IPS-15b (cell line): ENCODE results near the gene OR3A2.
"Not testable (repeated sequence)": the region's sequence is repeated elsewhere in the genome, so short reads cannot be mapped to it uniquely, and the experiment has no call there.

Experiments
- H3K27me3 ChIP-seq: one replicate; pipeline ENCODE4 v1.6.1; 2013; ENCODE audit warnings: low read length; ENCODE audit not compliant: control insufficient read depth, insufficient read depth
- H3K36me3 ChIP-seq: one replicate; pipeline ENCODE4 v1.6.1; 2013; ENCODE audit warnings: low read length; ENCODE audit not compliant: control insufficient read depth, insufficient read depth
- H3K4me1 ChIP-seq: one replicate; pipeline ENCODE4 v1.6.1; 2013; ENCODE audit warnings: mild to moderate bottlenecking, low read length; ENCODE audit not compliant: control insufficient read depth, insufficient read depth
- H3K4me3 ChIP-seq: one replicate; pipeline ENCODE4 v1.5.1; 2013; ENCODE audit warnings: low read depth, low read length
- H3K9ac ChIP-seq: one replicate; pipeline ENCODE4 v1.6.1; 2013; ENCODE audit warnings: low read depth, mild to moderate bottlenecking, low read length
- H3K9me3 ChIP-seq: one replicate; pipeline ENCODE4 v1.6.1; 2013; ENCODE audit warnings: mild to moderate bottlenecking, low read length; ENCODE audit not compliant: control insufficient read depth, insufficient read depth

OR3A2 gene

GRCh38 chr17:3389791-3390190 is 3.7 kb upstream of the OR3A2 start:
- Histone ChIP-seq H3K9ac (no peak overlapping the region), H3K27me3 (peaks cover 13% of the 10 kb centered on the region), H3K4me1 (no peaks in the 10 kb centered on the region), H3K4me3 (no peak overlapping the region), H3K9me3 (no peaks in the 10 kb centered on the region), H3K36me3 (no peaks in the 10 kb centered on the region)

- peaks cover 12% of the 10 kb centered on the region for H3K27me3 ChIP-seq
- no peaks in the 10 kb centered on the region for H3K9me3 ChIP-seq
- no peaks in the 10 kb centered on the region for H3K4me1 ChIP-seq
- no peak overlapping the region for H3K9ac ChIP-seq
- H3K4me3 ChIP-seq = no peak overlapping the region
- no peaks in the 10 kb centered on the region for H3K36me3 ChIP-seq
Measured at GRCh38 chr17:3381957-3382356, 4.2 kb downstream of the OR3A2 start.

GRCh38 chr17:3378321-3378720 is 7.8 kb downstream of the OR3A2 start:
- Histone ChIP-seq H3K4me3 (no peak overlapping the region), H3K4me1 (no peaks in the 10 kb centered on the region), H3K27me3 (no peaks in the 10 kb centered on the region), H3K36me3 (no peaks in the 10 kb centered on the region), H3K9me3 (peaks cover 10% of the 10 kb centered on the region), H3K9ac (no peak overlapping the region)

- H3K9me3 ChIP-seq, H3K4me1 ChIP-seq, H3K4me3 ChIP-seq, H3K27me3 ChIP-seq, H3K36me3 ChIP-seq, H3K9ac ChIP-seq: not testable (repeated sequence)
Measured at GRCh38 chr17:3371167-3371566, 14.9 kb downstream of the OR3A2 start.

GRCh38 chr17:3342782-3343181 is 43.3 kb downstream of the OR3A2 start:
- not testable (repeated sequence) for H3K4me3 ChIP-seq, H3K27me3 ChIP-seq, H3K9ac ChIP-seq, H3K4me1 ChIP-seq, H3K36me3 ChIP-seq
- peaks cover 19% of the 10 kb centered on the region for H3K9me3 ChIP-seq

- Histone ChIP-seq H3K27me3 (no peaks in the 10 kb centered on the region), H3K9ac (no peak overlapping the region), H3K9me3 (no peaks in the 10 kb centered on the region), H3K36me3 (no peaks in the 10 kb centered on the region), H3K4me3 (no peak overlapping the region), H3K4me1 (no peaks in the 10 kb centered on the region)
Measured at GRCh38 chr17:3335876-3336275, 50.2 kb downstream of the OR3A2 start.

- H3K9me3 ChIP-seq = no peaks in the 10 kb centered on the region
- H3K9ac ChIP-seq = no peak overlapping the region
- H3K36me3 ChIP-seq = no peaks in the 10 kb centered on the region
- H3K4me1 ChIP-seq = no peaks in the 10 kb centered on the region
- no peaks in the 10 kb centered on the region for H3K27me3 ChIP-seq
- H3K4me3 ChIP-seq = no peak overlapping the region
Measured at GRCh38 chr17:3318336-3318735, 67.8 kb downstream of the OR3A2 start.

GRCh38 chr17:3316836-3317235 is 69.3 kb downstream of the OR3A2 start:
- Histone ChIP-seq H3K9me3 (no peaks in the 10 kb centered on the region), H3K4me3 (no peak overlapping the region), H3K9ac (no peak overlapping the region), H3K4me1 (no peaks in the 10 kb centered on the region), H3K36me3 (no peaks in the 10 kb centered on the region), H3K27me3 (no peaks in the 10 kb centered on the region)

- Histone ChIP-seq H3K36me3 (no peaks in the 10 kb centered on the region), H3K4me1 (no peaks in the 10 kb centered on the region), H3K9me3 (peaks cover 5% of the 10 kb centered on the region), H3K4me3 (no peak overlapping the region), H3K27me3 (no peaks in the 10 kb centered on the region), H3K9ac (no peak overlapping the region)
Measured at GRCh38 chr17:3308603-3309002, 77.5 kb downstream of the OR3A2 start.

GRCh38 chr17:3298260-3298659 is 87.8 kb downstream of the OR3A2 start, which contains the start of gene OR3A1:
OR3A1 (minus strand) TSS chr17:3298360; CDS start chr17:3292582, 5,778 bp downstream.
- Histone ChIP-seq H3K4me1 (no peaks in the 10 kb centered on the region), H3K36me3 (no peaks in the 10 kb centered on the region), H3K4me3 (no peak within 1 kb of the TSS), H3K27me3 (no peaks in the 10 kb centered on the region), H3K9me3 (peaks cover 9% of the 10 kb centered on the region), H3K9ac (no peak within 1 kb of the TSS)

GRCh38 chr17:3295632-3296031 is 90.5 kb downstream of the OR3A2 start:
- Histone ChIP-seq H3K27me3 (no peaks in the 10 kb centered on the region), H3K9me3 (peaks cover 7% of the 10 kb centered on the region)

GRCh38 chr17:3293548-3293947 is 92.6 kb downstream of the OR3A2 start:
- H3K9me3 ChIP-seq, H3K9ac ChIP-seq, H3K4me1 ChIP-seq, H3K4me3 ChIP-seq, H3K27me3 ChIP-seq, H3K36me3 ChIP-seq: not testable (repeated sequence)

More at GRCh38 chr17:3295632-3296031, 90.5 kb downstream of the OR3A2 start:
- Histone ChIP-seq H3K4me3 (no peak overlapping the region), H3K9ac (no peak overlapping the region), H3K4me1 (no peaks in the 10 kb centered on the region), H3K36me3 (no peaks in the 10 kb centered on the region)

GRCh38 chr17:3282901-3283300 is 103.2 kb downstream of the OR3A2 start:
- Histone ChIP-seq H3K27me3 (no peaks in the 10 kb centered on the region), H3K4me1 (no peaks in the 10 kb centered on the region), H3K36me3 (no peaks in the 10 kb centered on the region), H3K4me3 (no peak overlapping the region), H3K9ac (no peak overlapping the region), H3K9me3 (peaks cover 3% of the 10 kb centered on the region)
